Natural killer cell treated with Interleukin-12 subunit alpha and Interleukin-12 subunit beta and Interleukin-15 and Interleukin-18, amount 100 ng/mL, for 72 hours (primary cell): ENCODE measurements around the gene CC2D1A. TPM values are rescaled to one million over a fixed set of nuclear protein-coding genes. Genes with fewer than 3 reads are reported as not detected.

Source experiments
- ATAC-seq, 2 donors: fragments of 150-1000 bp; cut with Tn5 transposase in 1 of 2; sonication (Bioruptor Pico), chemical (Tn5 transposase) in 1 of 2; 2 replicates each; pipeline ENCODE4 v1.10.0; 2021
- DNase-seq: peaks from one replicate; pipeline ENCODE4 v3.0.0; 2022; ENCODE audit warnings: low spot score
- H3K27ac Mint-ChIP-seq, 2 donors: 1 replicate in 1 of 2; 2 replicates in 1 of 2; pipeline ENCODE4 v1.8.0; 2022; ENCODE audit warnings: mixed read lengths in 2 of 2, mild to moderate bottlenecking in 1 of 2, moderate library complexity in 1 of 2
- H3K27me3 Mint-ChIP-seq, 2 donors: 1 replicate in 1 of 2; 2 replicates in 1 of 2; pipeline ENCODE4 v1.8.0; 2022; ENCODE audit warnings: mixed read lengths in 2 of 2
- H3K36me3 Mint-ChIP-seq: one replicate; pipeline ENCODE4 v1.8.0; 2022; ENCODE audit warnings: mixed read lengths
- H3K4me1 Mint-ChIP-seq, 2 donors: 1 replicate in 1 of 2; 2 replicates in 1 of 2; pipeline ENCODE4 v1.8.0; 2022; ENCODE audit warnings: low read depth in 2 of 2, mixed read lengths in 2 of 2, mild to moderate bottlenecking in 1 of 2
- H3K4me3 Mint-ChIP-seq: one replicate; pipeline ENCODE4 v1.8.0; 2022; ENCODE audit warnings: mixed read lengths
- H3K9me3 Mint-ChIP-seq: 2 replicates; pipeline ENCODE4 v1.8.0; 2022; ENCODE audit warnings: mixed read lengths
- total RNA-seq, 2 donors: library from RNA; stranded (reverse); gene quantifications; one replicate each; pipeline ENCODE4 v1.2.3, GENCODE V29; 2022

CC2D1A gene
- 10 to 100 TPM; 33.2 to 41.3 TPM for total RNA-seq

GRCh38 chr19:13905634-13906520 is at the start of gene CC2D1A, which contains the start of gene BRME1:
Gene CC2D1A, plus strand, starts transcription at chr19:13906201. Its CDS starts 241 bp downstream, at chr19:13906442.
Gene BRME1, minus strand, starts transcription at chr19:13906117. Its CDS starts 1,225 bp downstream, at chr19:13904892.
- Mint-ChIP-seq H3K27me3 (no peaks in the 10 kb centered on the region), H3K36me3 (no peaks in the 10 kb centered on the region), H3K4me3 (peak within 1 kb of the TSS; percentile 83), H3K4me1 (peaks cover 13 to 16% of the 10 kb centered on the region in 2 donors), H3K9me3 (no peaks in the 10 kb centered on the region), H3K27ac (peak within 1 kb of the TSS; percentile 57 to 79)
- peak; percentile 99 for ATAC-seq
- peak; percentile 95 for DNase-seq

- no peaks in the 10 kb centered on the region for H3K9me3 Mint-ChIP-seq
- DNase-seq (no peak), ATAC-seq (no peak)
- no peaks in the 10 kb centered on the region for H3K27me3 Mint-ChIP-seq
- H3K27ac Mint-ChIP-seq: no peak overlapping the region
- no peaks in the 10 kb centered on the region for H3K36me3 Mint-ChIP-seq
- no peak overlapping the region for H3K4me3 Mint-ChIP-seq
- H3K4me1 Mint-ChIP-seq: peaks cover 15% of the 10 kb centered on the region in 2 donors
These were observed 49.5 kb upstream of the CC2D1A start for GRCh38 chr19:13856497-13856896.

- H3K9me3 Mint-ChIP-seq: no peaks in the 10 kb centered on the region
- peaks cover 26 to 30% of the 10 kb centered on the region in 2 donors for H3K4me1 Mint-ChIP-seq
- ATAC-seq: no peak
- H3K4me3 Mint-ChIP-seq: no peak overlapping the region
- peaks cover 3% of the 10 kb centered on the region for H3K36me3 Mint-ChIP-seq
- peak overlapping the region; percentile 93 to 95 for H3K27ac Mint-ChIP-seq
- peaks cover 5% of the 10 kb centered on the region in 2 donors for H3K27me3 Mint-ChIP-seq
- DNase-seq: no peak
These were observed 46.6 kb upstream of the CC2D1A start for GRCh38 chr19:13859361-13859880.

- Mint-ChIP-seq H3K27me3 (peaks cover 8 to 10% of the 10 kb centered on the region in 2 donors), H3K9me3 (no peaks in the 10 kb centered on the region)
These were observed 45.2 kb upstream of the CC2D1A start for GRCh38 chr19:13860679-13861391.

GRCh38 chr19:13861392-13861713 is 44.6 kb upstream of the CC2D1A start:
- Mint-ChIP-seq H3K27me3 (peaks cover 10 to 12% of the 10 kb centered on the region in 2 donors), H3K36me3 (peaks cover 7% of the 10 kb centered on the region)
- no peak for DNase-seq

More at GRCh38 chr19:13860679-13861391, 45.2 kb upstream of the CC2D1A start:
- Mint-ChIP-seq H3K27ac (peak overlapping the region; percentile 93 to 95), H3K36me3 (peaks cover 6% of the 10 kb centered on the region), H3K4me3 (peak overlapping the region; percentile 94), H3K4me1 (peaks cover 30 to 33% of the 10 kb centered on the region in 2 donors)
- ATAC-seq (no peak), DNase-seq (no peak)

GRCh38 chr19:13861714-13862531 is 44.1 kb upstream of the CC2D1A start:
- peaks cover 39 to 40% of the 10 kb centered on the region in 2 donors for H3K4me1 Mint-ChIP-seq
- H3K4me3 Mint-ChIP-seq: peak overlapping the region; percentile 94
- peaks cover 10% of the 10 kb centered on the region for H3K36me3 Mint-ChIP-seq
- H3K9me3 Mint-ChIP-seq: no peaks in the 10 kb centered on the region
- DNase-seq (peak; percentile 90), ATAC-seq (peak; percentile 92 to 94)
- H3K27ac Mint-ChIP-seq: peak overlapping the region; percentile 93 to 95
- H3K27me3 Mint-ChIP-seq: peaks cover 15 to 18% of the 10 kb centered on the region in 2 donors

More at GRCh38 chr19:13861392-13861713, 44.6 kb upstream of the CC2D1A start:
- no peaks in the 10 kb centered on the region for H3K9me3 Mint-ChIP-seq
- H3K4me3 Mint-ChIP-seq: peak overlapping the region; percentile 94
- H3K4me1 Mint-ChIP-seq: peaks cover 33 to 35% of the 10 kb centered on the region in 2 donors
- peak overlapping the region; percentile 93 to 95 for H3K27ac Mint-ChIP-seq
- peak; percentile 53 to 64 for ATAC-seq

- Mint-ChIP-seq H3K4me1 (peaks cover 39 to 40% of the 10 kb centered on the region in 2 donors), H3K9me3 (no peaks in the 10 kb centered on the region), H3K36me3 (peaks cover 10% of the 10 kb centered on the region), H3K4me3 (peak overlapping the region; percentile 90), H3K27me3 (peaks cover 19 to 25% of the 10 kb centered on the region in 2 donors), H3K27ac (no peak overlapping the region)
- ATAC-seq: no peak
- DNase-seq: no peak
These were observed 41.8 kb upstream of the CC2D1A start for GRCh38 chr19:13864046-13864666.

GRCh38 chr19:13864667-13865570 is 41.1 kb upstream of the CC2D1A start:
- Mint-ChIP-seq H3K9me3 (no peaks in the 10 kb centered on the region), H3K27me3 (peaks cover 19 to 25% of the 10 kb centered on the region in 2 donors), H3K4me1 (peaks cover 34% of the 10 kb centered on the region in 2 donors), H3K27ac (no peak overlapping the region), H3K4me3 (peak overlapping the region; percentile 90), H3K36me3 (peaks cover 10% of the 10 kb centered on the region)
- DNase-seq (no peak), ATAC-seq (no peak)

- peak overlapping the region in 1 of 2 donors; percentile 73 for H3K27ac Mint-ChIP-seq
These were observed 40.2 kb upstream of the CC2D1A start for GRCh38 chr19:13865571-13866462.

GRCh38 chr19:13866463-13867046 is 39.4 kb upstream of the CC2D1A start:
- H3K36me3 Mint-ChIP-seq: peaks cover 10% of the 10 kb centered on the region
- no peaks in the 10 kb centered on the region for H3K9me3 Mint-ChIP-seq
- peak overlapping the region in 1 of 2 donors; percentile 73 for H3K27ac Mint-ChIP-seq
- ATAC-seq: no peak
- H3K4me1 Mint-ChIP-seq: peaks cover 23 to 24% of the 10 kb centered on the region in 2 donors
- peak overlapping the region; percentile 83 for H3K4me3 Mint-ChIP-seq
- peaks cover 19 to 25% of the 10 kb centered on the region in 2 donors for H3K27me3 Mint-ChIP-seq
- DNase-seq: no peak

More at GRCh38 chr19:13865571-13866462, 40.2 kb upstream of the CC2D1A start:
- ATAC-seq: no peak
- H3K4me1 Mint-ChIP-seq: peaks cover 30 to 31% of the 10 kb centered on the region in 2 donors
- peaks cover 19 to 25% of the 10 kb centered on the region in 2 donors for H3K27me3 Mint-ChIP-seq
- peaks cover 10% of the 10 kb centered on the region for H3K36me3 Mint-ChIP-seq
- H3K9me3 Mint-ChIP-seq: no peaks in the 10 kb centered on the region
- peak overlapping the region; percentile 83 for H3K4me3 Mint-ChIP-seq
- no peak for DNase-seq

- ATAC-seq: no peak
- Mint-ChIP-seq H3K27me3 (peaks cover 21 to 25% of the 10 kb centered on the region in 2 donors), H3K27ac (no peak overlapping the region), H3K36me3 (peaks cover 10% of the 10 kb centered on the region), H3K9me3 (no peaks in the 10 kb centered on the region), H3K4me1 (peaks cover 16 to 17% of the 10 kb centered on the region in 2 donors), H3K4me3 (no peak overlapping the region)
- no peak for DNase-seq
These were observed 37.3 kb upstream of the CC2D1A start for GRCh38 chr19:13868663-13869062.
